AG09319 (cell line): Measurements from ENCODE around the gene MMRN2.
A peak's percentile ranks its signal among the peaks of the same experiment; 100 is the strongest.
"Not testable (repeated sequence)": the region's sequence is repeated elsewhere in the genome, so short reads cannot be mapped to it uniquely, and the experiment has no call there.

Source experiments
- DNase-seq: peaks from one replicate; pipeline ENCODE4 v3.0.0-alpha.2; 2010; ENCODE audit warnings: low read depth; ENCODE audit errors: extremely low read depth
- TF ChIP-seq, protein P1 (sequence below): IDR thresholded peaks from 2 replicates; pipeline ENCODE4 v1.5.1; 2011; ENCODE audit warnings: low read depth, mild to moderate bottlenecking, inconsistent platforms, low read length, moderate library complexity

The MMRN2 gene

DNA sequence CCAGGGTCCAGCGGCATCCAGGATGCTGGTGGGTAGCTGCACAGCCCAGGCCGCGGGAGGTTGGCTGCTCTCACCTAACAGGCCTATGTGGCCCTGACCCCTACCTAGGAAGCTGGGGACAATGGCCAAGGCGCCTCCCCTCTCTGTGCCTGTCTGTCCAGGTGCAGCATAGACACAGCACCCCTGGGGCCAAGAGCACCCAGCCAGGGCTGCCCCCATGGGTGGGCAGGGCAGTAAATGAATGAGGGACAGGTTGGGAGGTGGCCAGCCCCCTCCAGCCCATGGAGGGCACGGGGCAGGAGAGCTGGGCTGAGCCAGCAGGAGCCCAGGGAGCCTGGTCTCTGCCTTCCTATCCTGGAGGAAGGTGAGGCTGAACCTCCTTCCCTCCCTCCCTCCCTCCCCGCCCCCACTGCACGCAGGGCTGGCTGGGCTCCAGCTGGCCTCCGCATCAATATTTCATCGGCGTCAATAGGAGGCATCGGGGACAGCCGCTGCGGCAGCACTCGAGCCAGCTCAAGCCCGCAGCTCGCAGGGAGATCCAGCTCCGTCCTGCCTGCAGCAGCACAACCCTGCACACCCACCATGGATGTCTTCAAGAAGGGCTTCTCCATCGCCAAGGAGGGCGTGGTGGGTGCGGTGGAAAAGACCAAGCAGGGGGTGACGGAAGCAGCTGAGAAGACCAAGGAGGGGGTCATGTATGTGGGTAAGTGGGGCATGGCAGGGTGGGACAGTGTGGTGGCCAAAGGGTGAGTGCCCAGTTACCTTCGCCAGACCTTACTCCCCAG, 893 bp upstream of the MMRN2 start, which contains the start of gene SNCG:
TSS of gene SNCG (plus strand) at position 484 of the 785 bp plus-strand sequence. CDS start at position 583, 99 bp downstream.
- DNase-seq, result no peak
- TF ChIP-seq, protein P1, sequence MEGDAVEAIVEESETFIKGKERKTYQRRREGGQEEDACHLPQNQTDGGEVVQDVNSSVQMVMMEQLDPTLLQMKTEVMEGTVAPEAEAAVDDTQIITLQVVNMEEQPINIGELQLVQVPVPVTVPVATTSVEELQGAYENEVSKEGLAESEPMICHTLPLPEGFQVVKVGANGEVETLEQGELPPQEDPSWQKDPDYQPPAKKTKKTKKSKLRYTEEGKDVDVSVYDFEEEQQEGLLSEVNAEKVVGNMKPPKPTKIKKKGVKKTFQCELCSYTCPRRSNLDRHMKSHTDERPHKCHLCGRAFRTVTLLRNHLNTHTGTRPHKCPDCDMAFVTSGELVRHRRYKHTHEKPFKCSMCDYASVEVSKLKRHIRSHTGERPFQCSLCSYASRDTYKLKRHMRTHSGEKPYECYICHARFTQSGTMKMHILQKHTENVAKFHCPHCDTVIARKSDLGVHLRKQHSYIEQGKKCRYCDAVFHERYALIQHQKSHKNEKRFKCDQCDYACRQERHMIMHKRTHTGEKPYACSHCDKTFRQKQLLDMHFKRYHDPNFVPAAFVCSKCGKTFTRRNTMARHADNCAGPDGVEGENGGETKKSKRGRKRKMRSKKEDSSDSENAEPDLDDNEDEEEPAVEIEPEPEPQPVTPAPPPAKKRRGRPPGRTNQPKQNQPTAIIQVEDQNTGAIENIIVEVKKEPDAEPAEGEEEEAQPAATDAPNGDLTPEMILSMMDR, result no peak

GRCh38 chr10:86956848-86957448, 467 bp downstream of the MMRN2 start:
- TF ChIP-seq, protein P1, result no peak
- DNase-seq, result no peak

- TF ChIP-seq, protein P1, result no peak
- DNase-seq, result no peak
Measured at GRCh38 chr10:86956195-86956847, 1.1 kb downstream of the MMRN2 start.

- DNase-seq, result no peak
- TF ChIP-seq, protein P1, result no peak
Measured at GRCh38 chr10:86955501-86956194, 1.8 kb downstream of the MMRN2 start.

DNA sequence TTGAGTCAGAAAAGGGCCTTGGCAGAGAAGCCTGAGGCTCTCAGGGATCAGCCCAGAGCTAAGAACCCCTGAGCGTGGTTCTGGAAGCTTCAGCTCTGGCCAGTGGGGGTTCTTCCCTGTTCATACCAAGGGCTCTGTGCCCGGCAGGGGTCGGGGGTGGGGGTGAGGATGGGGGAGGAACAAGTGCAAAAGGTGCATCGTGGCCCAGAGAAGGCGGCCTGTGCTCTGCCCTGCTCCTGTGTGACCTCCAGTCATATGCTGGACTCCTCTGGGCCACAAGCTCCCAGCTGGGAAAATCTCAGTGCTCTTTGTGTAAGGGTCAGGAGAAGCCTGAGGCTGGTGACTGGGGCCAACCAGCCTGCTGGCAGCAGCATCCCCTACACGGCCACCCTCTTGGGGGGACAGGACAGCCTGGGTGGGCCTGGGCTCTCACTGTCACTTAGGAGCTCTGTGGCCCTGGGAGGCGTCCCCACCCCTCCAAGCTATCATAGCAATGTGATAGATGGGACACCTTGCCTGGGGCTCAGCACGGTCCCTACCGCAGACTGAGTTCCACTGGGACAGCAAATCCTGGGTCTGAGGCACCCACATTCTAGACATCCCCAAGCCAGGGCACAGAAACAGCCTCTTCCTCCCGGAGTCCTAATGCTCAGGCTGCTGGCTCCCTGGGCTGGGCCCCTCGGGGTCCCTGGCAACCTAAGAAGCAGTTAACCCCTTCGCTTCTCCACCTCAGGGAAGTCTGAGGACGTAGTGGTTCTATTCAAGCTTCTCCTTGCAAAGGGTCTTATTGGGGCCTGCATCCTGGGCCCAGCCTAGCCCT, 2.5 kb downstream of the MMRN2 start:
- DNase-seq, result no peak
- TF ChIP-seq, protein P1, result no peak

DNA sequence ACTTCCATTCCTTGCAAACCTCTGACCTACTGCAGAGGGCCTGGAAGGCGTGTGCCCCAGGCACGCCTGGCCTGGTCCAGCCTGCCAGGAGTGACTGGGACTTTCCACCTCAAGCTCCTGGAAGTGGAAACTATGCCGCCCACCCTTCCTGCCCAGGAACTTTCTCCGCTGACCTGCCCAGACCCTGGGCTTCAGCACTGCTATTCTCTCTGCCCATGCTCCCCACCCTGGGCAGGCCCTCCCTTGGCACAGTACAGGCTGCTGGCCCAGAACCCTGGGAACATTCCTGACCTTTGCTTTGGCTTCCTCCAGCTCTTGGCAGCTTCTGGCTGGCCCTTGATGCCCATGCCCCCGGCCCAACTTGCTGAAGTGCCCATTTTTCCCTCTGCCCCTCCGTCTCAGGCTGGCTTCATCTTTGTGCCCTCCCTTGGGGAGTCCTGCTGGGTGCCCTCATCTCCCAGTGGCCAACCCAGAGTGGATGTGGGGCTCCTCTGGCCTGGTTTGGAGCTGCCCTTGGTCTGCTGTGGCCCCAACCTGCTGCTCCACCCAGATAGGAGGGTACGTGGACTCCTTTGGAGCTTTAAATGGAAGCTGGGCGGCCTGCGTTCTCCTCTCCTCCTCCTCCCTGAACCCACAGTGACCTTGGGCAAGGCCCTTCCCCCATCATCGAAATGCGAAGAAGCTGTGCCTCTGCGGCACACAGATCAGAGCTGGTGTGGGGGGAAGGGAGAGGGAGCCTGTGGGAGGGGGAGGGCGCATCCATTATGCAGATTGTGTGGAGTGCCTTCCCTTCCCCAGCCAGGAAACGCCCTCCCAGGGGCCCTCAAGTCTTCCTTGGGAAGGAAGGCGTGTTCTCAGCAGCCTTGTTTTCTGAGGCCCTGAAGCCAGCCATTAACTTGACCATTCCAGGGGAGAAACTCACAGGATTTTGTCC, 3.4 kb downstream of the MMRN2 start:
- TF ChIP-seq, protein P1, result no peak
- peak; percentile 78 for DNase-seq

GRCh38 chr10:86952697-86953096, 4.7 kb downstream of the MMRN2 start:
- DNase-seq, result not testable (repeated sequence)
